Activated CD8-positive, alpha-beta memory T cell treated with anti-CD3 and anti-CD28 coated beads for 48 hours (primary cell): ENCODE results near the gene CHST6.
"Not testable (repeated sequence)": the region's sequence is repeated elsewhere in the genome, so short reads cannot be mapped to it uniquely, and the experiment has no call there.

Experiments
- DNase-seq, 3 experiments: peaks; one replicate each; pipeline ENCODE4 v3.0.0-alpha.2; 2020; ENCODE audit warnings: low read depth in 2 of 3, low spot score in 2 of 3

The CHST6 gene

DNA sequence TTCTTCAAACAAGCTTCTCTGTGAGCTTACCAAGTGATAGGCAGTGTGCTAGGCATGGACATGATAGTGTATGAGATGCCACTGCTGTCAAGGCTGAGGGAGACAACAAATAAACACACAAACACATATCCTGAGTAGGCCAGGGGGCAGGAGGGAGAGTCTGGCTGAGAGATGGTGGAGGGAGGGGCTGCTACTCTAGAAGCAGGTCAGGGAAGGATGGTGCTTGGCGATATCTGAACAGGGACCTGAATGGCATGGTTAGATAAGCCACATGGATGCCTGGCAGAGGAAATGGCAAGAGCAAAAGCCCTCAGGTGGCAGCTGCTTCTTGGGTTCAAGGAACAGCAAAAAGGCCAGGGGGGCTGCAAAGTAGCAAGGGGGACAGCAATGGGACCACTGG lies 8.6 kb upstream of the CHST6 start:
- DNase-seq, result no peak

DNA sequence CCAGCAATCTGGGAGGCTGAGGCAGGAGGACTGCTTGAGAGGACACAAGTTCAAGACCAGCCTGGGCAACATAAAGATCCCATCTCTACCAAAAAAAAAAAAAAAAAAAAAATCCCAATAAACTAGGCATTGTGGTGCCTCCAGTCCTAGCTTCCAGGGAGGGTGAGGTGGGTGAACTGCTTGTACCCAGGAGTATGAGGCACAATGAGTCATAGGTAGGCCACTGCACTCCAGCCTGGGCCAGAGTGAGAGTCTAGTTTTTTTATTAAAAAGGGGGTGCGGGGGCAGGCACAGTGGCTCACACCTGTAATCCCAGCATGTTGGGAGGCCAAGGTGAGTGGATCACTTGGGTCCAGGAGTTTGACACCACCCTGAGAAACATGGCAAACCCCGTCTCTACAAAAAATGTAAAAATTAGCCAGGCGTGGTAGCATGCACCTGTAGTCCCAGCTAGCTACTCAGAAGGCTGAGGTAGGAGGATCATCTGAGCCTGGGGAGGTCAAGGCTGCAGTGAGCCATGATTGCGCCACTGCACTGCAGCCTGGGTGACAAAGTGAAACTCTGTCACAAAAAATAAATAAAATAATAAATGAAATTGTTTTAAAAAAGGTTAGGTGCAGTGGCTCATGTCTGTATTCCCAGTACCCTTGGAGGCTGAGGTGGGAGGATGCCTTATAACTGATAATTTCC lies 7.8 kb upstream of the CHST6 start:
- no peak for DNase-seq

DNA sequence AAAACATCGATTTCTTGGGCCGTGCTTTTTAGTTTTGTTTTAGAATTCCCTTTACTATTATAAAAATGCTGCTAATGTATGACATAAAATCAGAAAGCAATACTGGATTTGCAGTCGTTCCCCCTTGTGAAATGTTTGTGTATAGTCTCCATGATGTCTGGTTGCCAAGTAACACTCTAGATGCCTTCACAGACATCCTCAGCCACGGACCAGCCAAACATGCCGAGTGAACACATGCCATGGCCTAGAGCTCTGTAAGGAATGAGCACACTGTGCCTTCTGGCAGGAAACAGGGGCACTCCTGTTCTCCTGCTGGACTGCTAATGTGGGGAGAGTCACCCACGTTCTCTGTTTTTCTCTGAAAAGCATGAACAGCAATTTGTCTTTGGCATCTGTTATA lies 6.6 kb upstream of the CHST6 start:
- DNase-seq, result not testable (repeated sequence)

DNA sequence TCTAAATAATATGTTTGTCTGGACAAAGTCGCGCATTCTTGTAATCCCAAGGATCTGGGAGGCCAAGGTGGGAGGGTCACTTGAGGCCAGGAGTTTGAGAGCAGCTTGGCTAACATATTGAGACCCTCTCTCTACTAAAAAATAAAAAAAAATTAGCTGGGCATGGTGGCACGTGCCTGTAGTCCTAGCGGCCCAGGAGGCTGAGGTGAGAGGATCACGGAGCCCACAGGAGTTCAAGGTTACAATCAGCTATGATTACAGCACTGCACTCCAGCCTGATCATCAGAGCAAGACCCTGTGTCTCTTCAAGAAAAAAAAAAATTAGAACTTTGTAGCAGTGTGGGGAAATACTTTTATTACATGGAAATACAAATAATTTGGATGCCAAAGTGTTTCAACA lies 6.1 kb upstream of the CHST6 start:
- DNase-seq, result no peak

DNA sequence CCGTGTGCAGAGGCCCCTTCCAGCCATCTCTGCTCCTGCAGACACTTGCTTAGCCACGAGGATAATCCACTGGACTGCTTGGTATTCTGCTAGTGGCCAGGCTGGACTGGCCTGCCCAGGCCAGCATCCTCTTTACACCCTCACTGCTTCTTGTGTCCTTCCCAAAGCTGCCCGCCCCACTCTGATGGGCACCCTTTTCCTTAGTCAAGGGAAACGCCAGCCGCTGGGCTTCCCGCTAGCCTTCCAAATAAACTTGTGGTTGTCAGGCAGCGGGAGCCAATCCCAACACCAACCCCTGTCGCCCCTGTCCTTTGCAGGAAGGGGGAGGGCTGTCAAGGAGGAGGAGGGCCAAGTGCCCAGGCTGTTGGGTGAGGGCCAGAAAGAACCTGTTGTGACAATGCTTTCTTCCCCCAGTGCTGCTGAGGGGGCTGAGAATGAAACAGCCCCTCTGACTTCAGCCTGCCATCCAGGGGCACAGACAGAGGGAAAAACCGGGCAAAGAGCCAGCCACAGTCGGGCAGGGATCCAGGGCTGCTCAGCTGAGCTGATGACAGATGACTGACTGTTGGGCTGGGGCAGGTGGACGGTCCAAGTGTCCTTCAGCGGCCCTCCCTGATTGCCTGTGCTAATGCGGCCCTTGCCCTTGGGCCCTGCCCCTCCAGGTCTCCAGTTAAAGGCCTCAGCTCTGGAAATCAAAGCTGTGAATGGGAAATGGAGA lies 3.5 kb upstream of the CHST6 start:
- DNase-seq, result not testable (repeated sequence)

DNA sequence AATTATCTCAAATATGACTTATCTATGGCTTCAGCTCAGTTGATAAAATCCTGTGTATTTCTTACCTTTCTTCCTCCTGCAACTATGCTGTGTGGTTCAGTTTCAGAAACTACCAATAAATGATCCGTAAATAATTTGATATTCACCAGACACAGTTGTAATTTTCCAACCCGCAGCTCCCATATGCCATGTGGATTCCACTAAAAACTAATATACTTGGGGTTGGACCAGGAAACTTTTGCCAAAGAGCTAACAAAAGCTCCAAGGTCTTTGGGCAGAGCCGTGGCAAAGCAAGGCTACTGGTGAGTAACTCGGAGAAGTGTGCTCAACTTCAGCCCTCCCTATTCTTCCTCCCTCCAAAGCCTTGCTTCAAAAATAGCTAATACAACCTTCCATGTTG lies 2.3 kb upstream of the CHST6 start:
- DNase-seq, result no peak

DNA sequence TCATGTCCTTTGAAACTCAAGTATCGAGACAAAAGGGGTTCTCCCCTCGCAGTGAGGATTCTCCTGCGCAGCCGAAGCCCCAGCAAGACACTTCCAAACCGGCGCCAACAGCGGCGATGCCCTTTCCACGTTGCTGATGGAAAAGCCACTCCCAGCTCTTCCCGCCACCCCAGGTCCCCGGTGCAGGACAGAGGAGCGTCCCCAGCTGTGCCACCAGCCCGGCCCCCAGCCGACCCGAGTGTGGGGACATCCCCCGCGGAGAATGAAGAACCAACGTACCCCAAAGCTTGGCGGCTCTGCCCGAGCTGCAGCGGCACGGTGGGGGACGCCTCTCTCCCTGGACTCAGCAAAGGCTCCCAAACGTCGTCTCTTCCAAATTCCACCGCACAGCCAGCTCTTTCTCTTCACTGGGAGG lies 573 bp downstream of the CHST6 start:
- DNase-seq, result no peak

DNA sequence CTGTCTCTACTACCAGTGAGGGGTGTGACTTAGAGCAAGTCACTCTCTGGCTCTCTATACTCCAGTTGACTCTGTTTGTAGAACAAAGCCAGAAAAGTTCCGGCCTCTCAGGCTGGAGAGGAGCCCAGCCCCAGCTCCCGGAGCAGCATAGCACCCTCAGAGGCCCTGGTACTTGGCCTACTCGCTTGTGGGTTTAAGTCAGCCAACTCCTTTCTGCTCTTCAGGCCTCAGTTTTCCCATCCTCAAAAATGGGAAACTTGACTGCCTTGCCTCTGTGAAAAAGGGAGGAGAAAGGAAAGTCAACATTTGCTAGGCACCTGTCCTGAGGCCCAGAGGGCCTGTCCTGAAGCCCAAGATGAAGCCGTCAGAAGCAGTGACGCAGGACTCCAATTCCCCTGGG lies 1.1 kb downstream of the CHST6 start:
- no peak for DNase-seq

DNA sequence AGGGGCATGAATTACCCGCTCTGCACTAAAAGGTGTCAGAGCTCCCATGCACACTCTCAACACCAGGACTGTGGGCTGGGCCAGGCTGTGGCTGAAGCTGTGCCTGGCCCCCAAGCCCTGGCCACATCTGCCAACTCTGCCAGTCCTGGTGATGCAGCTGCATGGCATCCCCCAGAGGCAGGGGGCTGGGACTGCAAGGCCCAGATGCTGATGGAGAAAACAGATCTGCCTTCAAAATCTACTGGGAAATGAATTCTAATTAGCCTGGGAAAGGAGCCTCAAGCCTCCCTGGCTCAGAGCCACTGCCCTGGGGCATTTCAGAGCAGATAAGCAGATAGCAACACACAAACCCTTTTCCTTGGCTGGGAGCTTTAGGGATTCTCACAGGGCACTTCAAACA lies 3.4 kb downstream of the CHST6 start:
- DNase-seq, result no peak

DNA sequence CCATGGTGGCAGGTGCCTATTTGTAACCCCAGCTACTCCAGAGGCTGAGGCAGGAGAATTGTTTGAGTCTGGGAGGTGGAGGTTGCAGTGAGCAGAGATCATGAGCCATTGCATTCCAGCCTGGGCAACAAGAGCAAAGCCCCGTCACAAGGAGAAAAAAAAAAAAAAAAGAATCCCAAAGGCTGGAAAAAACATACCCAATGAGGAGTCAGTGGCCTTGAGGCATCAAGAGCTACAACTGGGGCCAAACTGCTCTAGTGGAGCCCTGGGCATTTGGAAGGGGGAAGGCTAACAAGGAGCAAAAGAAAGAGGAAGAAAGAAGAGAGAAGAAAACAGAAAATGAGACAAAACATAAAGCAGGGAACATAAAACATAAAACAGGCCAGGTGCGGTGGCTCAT lies 6.9 kb downstream of the CHST6 start:
- no peak for DNase-seq

DNA sequence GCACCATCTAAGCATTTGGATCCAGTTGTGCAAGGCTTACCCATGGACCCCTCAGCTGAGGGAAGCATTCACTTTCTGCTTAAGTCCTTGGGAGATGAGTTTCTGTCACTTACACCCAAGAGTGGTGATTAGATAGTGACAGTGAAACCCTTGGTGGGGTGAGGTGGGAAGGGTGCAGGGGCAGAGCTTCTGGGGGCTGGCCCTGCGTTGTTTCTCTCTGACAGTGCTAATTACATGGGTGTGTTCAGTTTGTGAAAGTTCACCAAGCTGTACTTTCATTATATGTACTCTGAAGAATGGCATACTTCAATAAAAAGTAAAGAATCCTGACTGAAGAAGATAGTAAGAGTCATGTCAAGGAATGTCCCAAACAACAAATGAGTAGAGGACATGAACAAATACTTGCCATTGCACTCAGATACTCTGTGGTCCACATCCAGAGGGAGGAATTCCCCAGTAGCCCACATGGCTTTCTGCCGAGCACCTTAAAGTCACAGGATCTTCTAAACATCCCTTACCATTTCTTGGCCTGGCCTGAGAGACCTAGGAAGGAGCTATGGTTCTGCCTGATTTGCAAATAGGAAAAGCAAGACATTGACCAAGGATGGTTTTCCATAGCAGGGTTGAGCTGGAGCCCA lies 8.4 kb downstream of the CHST6 start:
- DNase-seq, result no peak

DNA sequence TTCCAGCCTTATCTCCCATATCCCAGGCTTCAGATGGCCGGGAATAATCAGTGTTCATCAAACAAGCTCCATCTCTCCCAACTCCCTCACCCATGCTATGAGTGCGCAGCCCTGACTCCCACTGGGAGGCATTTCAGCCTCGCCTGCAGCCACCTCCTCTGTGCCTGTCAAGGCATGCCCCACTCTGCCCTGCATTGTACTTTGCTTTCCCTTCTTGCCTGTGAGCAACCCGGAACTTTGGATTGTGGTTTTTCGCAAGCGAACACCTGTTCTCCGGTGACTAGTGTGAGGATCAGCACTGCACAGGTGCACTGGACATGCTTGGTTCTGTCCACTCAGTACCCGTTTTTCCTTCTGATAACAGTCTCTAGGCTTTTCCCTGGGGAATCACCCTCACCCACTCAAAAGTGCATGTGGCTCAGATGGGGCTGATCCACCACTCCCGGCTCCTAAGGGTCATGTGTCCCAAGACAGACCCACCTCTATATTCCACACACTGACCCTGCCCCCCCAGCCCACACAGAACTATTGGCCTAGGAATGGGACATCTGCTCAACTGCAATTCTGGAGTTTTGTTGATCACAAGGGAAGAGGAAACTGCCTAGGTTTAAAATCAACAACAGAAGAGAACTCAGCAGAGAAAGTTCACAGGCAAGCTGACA lies 9.1 kb downstream of the CHST6 start:
- DNase-seq, result no peak

DNA sequence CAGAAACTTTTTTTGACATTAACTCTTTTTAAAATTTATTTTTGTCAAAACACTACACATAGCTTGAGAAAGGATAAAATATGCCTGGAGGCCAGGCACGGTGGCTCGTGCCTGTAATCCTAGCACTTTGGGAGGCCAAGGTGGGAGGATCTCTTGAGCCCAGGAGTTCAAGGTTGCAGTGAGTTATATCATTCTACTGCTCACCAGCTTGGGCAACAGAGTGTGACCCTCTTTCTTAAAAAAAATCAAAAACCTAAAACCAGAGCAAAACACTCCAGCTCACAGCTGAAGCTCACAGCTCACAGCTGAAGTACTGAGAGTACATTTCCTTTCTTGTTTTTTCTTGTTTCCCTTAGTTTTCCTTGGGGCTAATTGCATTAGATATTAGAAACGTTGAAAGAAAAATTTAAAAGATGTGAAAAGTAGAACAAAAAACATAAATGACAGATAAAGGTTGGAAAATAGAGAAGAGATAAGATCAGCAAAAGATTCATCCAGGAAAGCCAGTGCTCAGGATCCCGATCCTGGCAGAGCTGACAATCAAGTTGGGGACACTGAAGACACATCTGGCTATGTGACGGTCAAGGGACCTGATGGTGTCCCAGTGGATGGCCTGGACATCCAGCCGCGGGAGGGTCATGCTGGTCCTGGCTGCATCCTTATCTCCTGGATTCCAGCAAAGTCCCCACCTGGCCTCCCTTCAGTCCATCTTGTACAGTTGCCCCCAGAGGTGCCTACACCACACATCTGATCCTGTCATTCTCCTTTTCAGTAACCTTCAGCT lies 9.8 kb downstream of the CHST6 start:
- no peak for DNase-seq

DNA sequence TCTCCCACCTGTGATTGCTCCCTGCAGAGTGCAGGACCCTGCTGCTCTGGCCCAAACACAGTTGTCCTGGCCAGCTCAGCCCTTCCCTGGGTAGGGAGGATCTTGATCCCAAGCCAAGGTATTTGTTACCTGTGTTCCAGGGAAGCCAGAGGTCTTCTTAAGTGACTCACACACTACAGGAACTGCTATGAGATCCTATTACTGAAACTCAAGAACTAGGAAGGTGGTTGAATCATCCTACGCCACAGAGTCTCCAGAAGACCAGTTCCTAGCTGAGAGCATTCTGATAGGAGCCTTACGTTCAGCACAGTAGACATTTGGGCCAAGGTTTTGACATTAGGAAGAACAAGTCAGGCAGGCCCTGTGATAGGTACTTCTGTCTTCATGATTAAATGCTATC lies 12.0 kb downstream of the CHST6 start:
- no peak for DNase-seq

DNA sequence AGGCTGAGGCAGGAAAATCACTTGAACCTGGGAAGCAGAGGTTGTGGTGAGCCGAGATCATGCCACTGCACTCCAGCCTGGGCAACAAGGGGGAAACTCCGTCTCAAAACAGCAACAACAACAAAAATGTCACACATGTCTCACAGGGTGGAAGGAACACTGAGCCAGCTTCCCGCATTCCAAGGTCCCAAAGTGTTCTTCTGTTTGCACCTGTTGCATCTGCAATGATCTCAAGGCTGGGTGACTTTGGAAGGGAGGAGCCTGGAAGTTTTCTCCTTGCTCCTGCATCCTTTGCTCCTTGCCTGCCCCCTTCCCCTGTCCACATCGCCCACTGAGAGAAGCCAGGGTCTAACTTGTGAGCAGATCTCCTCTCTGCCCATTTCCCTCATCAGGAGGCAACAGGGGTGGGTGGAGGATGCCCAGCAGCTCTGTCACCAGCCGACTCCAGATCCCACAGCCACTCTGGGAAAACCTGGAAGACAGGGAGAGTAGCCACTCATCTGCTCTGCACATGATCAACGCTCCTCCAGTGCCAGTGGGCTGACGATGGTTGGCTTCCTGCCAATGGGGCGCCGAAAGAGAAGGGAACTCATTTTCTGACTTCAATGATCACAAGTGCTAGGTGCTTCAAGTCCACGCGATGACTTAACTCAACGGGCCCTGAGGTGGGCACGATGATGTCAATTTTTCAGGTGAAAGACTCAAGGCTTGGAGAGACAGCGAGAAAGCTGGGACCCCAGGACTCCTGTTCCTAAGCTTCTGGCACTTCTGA lies 12.6 kb downstream of the CHST6 start:
- no peak for DNase-seq

DNA sequence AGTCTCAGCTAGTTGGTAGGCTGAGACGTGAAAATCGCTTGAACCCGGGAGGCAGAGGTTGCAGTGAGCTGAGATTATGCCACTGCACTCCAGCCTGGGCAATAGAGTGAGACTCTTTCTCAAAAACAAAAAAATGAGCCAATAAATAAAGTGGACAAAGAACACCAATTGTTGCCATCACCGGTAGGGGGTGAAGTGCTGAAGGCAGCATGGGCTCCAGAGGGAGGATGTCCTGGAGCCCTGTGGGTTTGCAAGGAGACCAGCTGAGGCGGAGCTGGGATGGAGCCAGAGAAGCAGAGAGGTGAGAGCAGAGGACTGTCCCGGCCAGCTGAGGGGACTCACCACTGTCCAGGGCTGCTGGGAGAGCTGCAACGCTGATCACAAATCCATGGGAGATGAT lies 13.8 kb downstream of the CHST6 start:
- DNase-seq, result no peak

DNA sequence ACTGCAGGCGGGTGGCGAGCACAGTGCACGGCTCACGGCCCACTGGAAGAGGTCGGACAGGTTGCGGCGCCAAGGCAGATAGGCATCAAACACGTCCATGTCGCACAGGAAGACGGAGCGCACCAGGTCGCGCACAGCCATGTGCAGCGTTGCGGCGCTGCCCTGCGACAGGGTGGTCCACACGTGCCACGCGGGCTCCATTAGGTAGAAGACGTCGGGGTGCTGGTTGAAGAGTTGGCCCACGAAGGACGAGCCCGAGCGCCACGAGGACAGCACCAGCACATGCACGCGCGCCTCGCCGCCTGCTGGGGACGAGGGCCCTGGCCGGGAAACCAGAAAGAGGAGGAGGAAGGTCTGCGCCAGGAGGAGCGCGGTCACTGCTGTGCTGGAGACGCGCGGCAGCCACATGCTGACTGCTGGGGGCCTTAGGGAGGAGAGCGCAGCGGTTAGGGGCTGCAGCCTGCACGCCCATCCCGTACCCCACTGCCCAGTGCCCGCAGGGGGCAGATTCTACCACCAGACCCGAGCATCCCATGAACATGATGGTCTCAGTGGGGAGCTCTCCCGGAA lies 15.7 kb downstream of the CHST6 start:
- DNase-seq, result no peak

DNA sequence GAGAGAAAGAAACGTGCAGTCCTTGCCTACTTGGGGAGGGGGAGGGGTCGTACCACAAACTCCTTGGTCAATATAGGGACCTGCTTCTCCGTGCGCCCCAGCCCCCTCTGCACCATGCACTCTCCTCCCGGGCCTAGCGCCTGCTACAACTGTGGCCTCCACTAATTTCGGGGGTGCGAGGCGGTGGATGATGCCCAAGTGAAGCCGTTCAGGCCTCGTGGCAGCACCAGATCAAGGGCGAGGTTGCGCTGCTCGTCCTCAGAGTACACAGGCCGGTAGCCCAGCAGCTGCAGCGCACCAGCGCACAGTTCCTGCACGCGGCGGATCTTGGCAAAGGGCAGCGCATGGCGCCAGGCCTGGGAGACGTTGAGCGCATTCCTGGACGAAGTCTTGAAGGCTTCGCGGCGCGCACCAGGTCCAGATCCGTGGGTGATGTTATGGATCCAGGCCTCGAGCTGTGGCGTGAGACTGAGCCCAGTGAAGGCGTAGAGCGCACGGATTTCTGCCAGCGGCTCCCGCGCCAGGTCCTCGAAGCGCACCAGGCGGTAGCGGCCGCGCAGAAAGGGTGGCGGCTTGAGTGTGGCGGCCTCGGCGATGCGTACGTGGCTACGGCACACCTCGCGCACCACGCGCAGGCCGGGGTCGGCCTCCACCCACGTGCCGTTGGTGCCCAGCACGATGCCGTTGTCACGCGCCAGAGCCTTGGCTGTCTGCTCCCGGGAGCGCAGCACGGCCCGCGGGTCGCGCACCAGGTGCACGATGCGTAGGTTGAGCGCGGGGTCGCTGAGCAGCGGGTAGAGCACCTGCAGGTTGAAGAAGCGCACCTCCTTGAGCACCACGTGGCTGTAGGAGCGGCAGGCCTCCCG lies 16.5 kb downstream of the CHST6 start:
- DNase-seq, result no peak
